Breast epithelium (tissue), 4 donors: Measurements from ENCODE around the gene MICU2. TPM values are rescaled to one million over a fixed set of nuclear protein-coding genes. Genes with fewer than 3 reads are reported as not detected.

ENCODE experiments used
- DNase-seq, 2 donors: peaks; one replicate each; pipeline ENCODE4 v3.0.0-alpha.2; 2019; ENCODE audit warnings: low spot score in 2 of 2
- H3K27ac ChIP-seq, 2 donors: fragments of 200-600 bp; sonication (generic) in 1 of 2; one replicate each; pipeline ENCODE4 v1.5.1; 2016 to 2019; ENCODE audit warnings: mild to moderate bottlenecking in 1 of 2
- H3K27me3 ChIP-seq, 2 donors: fragments of 200-600 bp; sonication (generic) in 1 of 2; one replicate each; pipeline versions ENCODE4 v1.5.1 to v1.6.0; 2017 to 2019; ENCODE audit warnings: control low read depth in 1 of 2, mild to moderate bottlenecking in 1 of 2
- H3K36me3 ChIP-seq: fragments of 200-600 bp; one replicate; pipeline ENCODE4 v1.5.1; 2019
- H3K4me1 ChIP-seq, 2 donors: fragments of 200-600 bp; sonication (generic); one replicate each; pipeline ENCODE4 v1.5.1; 2016 to 2019; ENCODE audit warnings: control low read depth in 1 of 2
- H3K4me3 ChIP-seq, 3 donors: fragments of 200-600 bp; sonication (generic); 1 replicate in 2 of 3; 2 replicates in 1 of 3; pipeline ENCODE4 v1.5.1; 2016 to 2019; ENCODE audit warnings: mild to moderate bottlenecking in 3 of 3, moderate library complexity in 2 of 3
- H3K9me3 ChIP-seq, 2 donors: fragments of 200-600 bp; sonication (generic) in 1 of 2; one replicate each; pipeline ENCODE4 v1.5.1; 2016 to 2019; ENCODE audit warnings: control low read depth in 1 of 2
- CTCF ChIP-seq, 3 donors: fragments of 450-650 bp; IDR thresholded peaks; one replicate each; pipeline ENCODE4 v1.5.1; 2016 to 2017; ENCODE audit warnings: antibody characterized with exemption in 3 of 3, mild to moderate bottlenecking in 3 of 3, moderate library complexity in 3 of 3
- POLR2A ChIP-seq: fragments of 450-650 bp; IDR thresholded peaks from one replicate; pipeline ENCODE4 v1.6.1; 2016; ENCODE audit warnings: antibody characterized with exemption, mild to moderate bottlenecking, moderate library complexity
- POLR2AphosphoS5 ChIP-seq, 3 donors: sonication (generic); formaldehyde crosslinking; IDR thresholded peaks; one replicate each; pipeline ENCODE4 v1.6.1; 2017; ENCODE audit warnings: antibody characterized with exemption in 3 of 3
- intact Hi-C: fragments of 100-400 bp; cut with DNase I; formaldehyde crosslinking; loops from one replicate; pipeline ENCODE4 v1.15.1; 2023; ENCODE audit warnings: low total_unique reads
- total RNA-seq, 3 donors: library from RNA; depleted of rRNA; stranded (reverse); fragments of >200 nt; gene quantifications; one replicate each; pipeline ENCODE4 v1.1.0, GENCODE V29; 2016

MICU2 gene
- total RNA-seq, 3 donors from 2014 or later = 54.1 to 90.9 (median 73.7) TPM

GRCh38 chr13:21539687-21540086 is 64.3 kb downstream of the MICU2 start:
- no peak for DNase-seq
- Histone ChIP-seq H3K4me1 (peaks cover 0 to 7% of the 10 kb centered on the region in 2 donors), H3K36me3 (no peaks in the 10 kb centered on the region), H3K9me3 (no peaks in the 10 kb centered on the region), H3K27ac (no peak overlapping the region), H3K4me3 (no peak overlapping the region), H3K27me3 (no peaks in the 10 kb centered on the region)
- no peak for TF ChIP-seq POLR2A
- TF ChIP-seq CTCF (IDR thresholded peaks at IDR 0.05) = no peak
- TF ChIP-seq POLR2AphosphoS5 (IDR thresholded peaks at IDR 0.05) = no peak
- intact Hi-C loops = no loop called here

GRCh38 chr13:21538753-21539152 is 65.2 kb downstream of the MICU2 start:
- H3K4me3 ChIP-seq = no peak overlapping the region
- H3K27ac ChIP-seq = no peak overlapping the region
- no peak for DNase-seq
- intact Hi-C loops = no loop called here
- no peaks in the 10 kb centered on the region for H3K27me3 ChIP-seq
- no peaks in the 10 kb centered on the region for H3K9me3 ChIP-seq
- peaks cover 0 to 7% of the 10 kb centered on the region in 2 donors for H3K4me1 ChIP-seq
- no peak for TF ChIP-seq POLR2A
- no peak for TF ChIP-seq POLR2AphosphoS5 (IDR thresholded peaks at IDR 0.05)
- no peaks in the 10 kb centered on the region for H3K36me3 ChIP-seq

- Histone ChIP-seq H3K36me3 (no peaks in the 10 kb centered on the region), H3K9me3 (no peaks in the 10 kb centered on the region), H3K27me3 (no peaks in the 10 kb centered on the region), H3K27ac (no peak overlapping the region), H3K4me3 (no peak overlapping the region), H3K4me1 (peaks cover 0 to 7% of the 10 kb centered on the region in 2 donors)
- DNase-seq = no peak
- intact Hi-C loops = no loop called here
- TF ChIP-seq POLR2A (no peak), CTCF (IDR thresholded peaks at IDR 0.05) (no peak), POLR2AphosphoS5 (IDR thresholded peaks at IDR 0.05) (no peak)
These were observed 65.7 kb downstream of the MICU2 start for GRCh38 chr13:21538280-21538679.

- intact Hi-C loops = no loop called here
These were observed 66.9 kb downstream of the MICU2 start for GRCh38 chr13:21537105-21537504.

GRCh38 chr13:21534760-21535159 is 69.2 kb downstream of the MICU2 start:
- Histone ChIP-seq H3K4me1 (no peaks in the 10 kb centered on the region), H3K4me3 (no peak overlapping the region), H3K9me3 (no peaks in the 10 kb centered on the region), H3K36me3 (no peaks in the 10 kb centered on the region), H3K27me3 (no peaks in the 10 kb centered on the region), H3K27ac (no peak overlapping the region)
- no peak for DNase-seq
- intact Hi-C loops = no loop called here
- no peak for TF ChIP-seq POLR2AphosphoS5 (IDR thresholded peaks at IDR 0.05)
- no peak for TF ChIP-seq POLR2A
- TF ChIP-seq CTCF (IDR thresholded peaks at IDR 0.05) = no peak

More at GRCh38 chr13:21537105-21537504, 66.9 kb downstream of the MICU2 start:
- DNase-seq = no peak
- Histone ChIP-seq H3K4me3 (no peak overlapping the region), H3K9me3 (no peaks in the 10 kb centered on the region), H3K27ac (no peak overlapping the region), H3K27me3 (no peaks in the 10 kb centered on the region), H3K36me3 (no peaks in the 10 kb centered on the region), H3K4me1 (no peaks in the 10 kb centered on the region)
- TF ChIP-seq POLR2AphosphoS5 (IDR thresholded peaks at IDR 0.05) = no peak
- TF ChIP-seq CTCF (IDR thresholded peaks at IDR 0.05) = no peak
- TF ChIP-seq POLR2A = no peak

- TF ChIP-seq POLR2AphosphoS5 (IDR thresholded peaks at IDR 0.05) (no peak), CTCF (IDR thresholded peaks at IDR 0.05) (no peak), POLR2A (no peak)
- no peaks in the 10 kb centered on the region for H3K27me3 ChIP-seq
- H3K27ac ChIP-seq = no peak overlapping the region
- no peaks in the 10 kb centered on the region for H3K9me3 ChIP-seq
- no peak for DNase-seq
- H3K4me3 ChIP-seq = no peak overlapping the region
- H3K4me1 ChIP-seq = no peaks in the 10 kb centered on the region
- no peaks in the 10 kb centered on the region for H3K36me3 ChIP-seq
- intact Hi-C loops = no loop called here
These were observed 72.5 kb downstream of the MICU2 start for GRCh38 chr13:21531455-21531854.
